Activated T-helper 17 cell treated with anti-CD3 and anti-CD28 coated beads, Interleukin-2, amount 50 U/mL, for 72 hours (primary cell): ENCODE measurements around the gene PABPN1. TPM values are rescaled to one million over a fixed set of nuclear protein-coding genes. Genes with fewer than 3 reads are reported as not detected.
"Not testable (repeated sequence)": the region's sequence is repeated elsewhere in the genome, so short reads cannot be mapped to it uniquely, and the experiment has no call there.

Experiments used
- ATAC-seq: fragments of 150-1000 bp; cut with Tn5 transposase; replicated peaks from 2 replicates; pipeline ENCODE4 v1.10.0; 2021; ENCODE audit warnings: mild to moderate bottlenecking, moderate library complexity
- H3K27ac Mint-ChIP-seq: one replicate; pipeline ENCODE4 v1.8.0; 2022; ENCODE audit warnings: mixed read lengths
- H3K27me3 Mint-ChIP-seq: one replicate; pipeline ENCODE4 v1.8.0; 2022; ENCODE audit warnings: mixed read lengths
- H3K36me3 Mint-ChIP-seq: one replicate; pipeline ENCODE4 v1.8.0; 2022; ENCODE audit warnings: low read depth, mild to moderate bottlenecking, mixed read lengths
- H3K4me1 Mint-ChIP-seq: one replicate; pipeline ENCODE4 v1.8.0; 2022; ENCODE audit warnings: mixed read lengths
- H3K4me3 Mint-ChIP-seq: one replicate; pipeline ENCODE4 v1.8.0; 2022; ENCODE audit warnings: mild to moderate bottlenecking, mixed read lengths
- H3K9me3 Mint-ChIP-seq: one replicate; pipeline ENCODE4 v1.8.0; 2022; ENCODE audit warnings: mixed read lengths
- total RNA-seq, 2 donors: library from RNA; stranded (reverse); gene quantifications; one replicate each; pipeline ENCODE4 v1.2.3, GENCODE V29; 2022

PABPN1 gene
- total RNA-seq, 2 donors from 2014 or later: 163 to 239 TPM

- ATAC-seq: no peak
- no peaks in the 10 kb centered on the region for H3K9me3 Mint-ChIP-seq
Measured at GRCh38 chr14:23310546-23310945, 10.7 kb upstream of the PABPN1 start.

GRCh38 chr14:23316300-23316699 is 5.0 kb upstream of the PABPN1 start:
- no peaks in the 10 kb centered on the region for H3K27me3 Mint-ChIP-seq
- ATAC-seq: no peak

More at GRCh38 chr14:23310546-23310945, 10.7 kb upstream of the PABPN1 start:
- no peaks in the 10 kb centered on the region for H3K36me3 Mint-ChIP-seq
- H3K27me3 Mint-ChIP-seq: peaks cover 20% of the 10 kb centered on the region
- H3K4me1 Mint-ChIP-seq: no peaks in the 10 kb centered on the region
- H3K27ac Mint-ChIP-seq: no peak overlapping the region
- no peak overlapping the region for H3K4me3 Mint-ChIP-seq

GRCh38 chr14:23319746-23320583 is 1.3 kb upstream of the PABPN1 start:
- Mint-ChIP-seq H3K4me1 (peaks cover 17% of the 10 kb centered on the region), H3K4me3 (peak overlapping the region; percentile 85), H3K9me3 (no peaks in the 10 kb centered on the region), H3K36me3 (peaks cover 32% of the 10 kb centered on the region), H3K27me3 (no peaks in the 10 kb centered on the region), H3K27ac (peak overlapping the region; percentile 91)
- no peak for ATAC-seq

More at GRCh38 chr14:23316300-23316699, 5.0 kb upstream of the PABPN1 start:
- H3K9me3 Mint-ChIP-seq: no peaks in the 10 kb centered on the region
- no peaks in the 10 kb centered on the region for H3K36me3 Mint-ChIP-seq
- peaks cover 6% of the 10 kb centered on the region for H3K4me1 Mint-ChIP-seq
- no peak overlapping the region for H3K27ac Mint-ChIP-seq
- no peak overlapping the region for H3K4me3 Mint-ChIP-seq

GRCh38 chr14:23321572-23322547 is 603 bp downstream of the PABPN1 start:
- Mint-ChIP-seq H3K9me3 (no peaks in the 10 kb centered on the region), H3K27ac (peak overlapping the region; percentile 91), H3K27me3 (no peaks in the 10 kb centered on the region), H3K4me1 (peaks cover 17% of the 10 kb centered on the region), H3K4me3 (peak overlapping the region; percentile 85), H3K36me3 (peaks cover 48% of the 10 kb centered on the region)
- peak; percentile 41 for ATAC-seq

GRCh38 chr14:23322568-23323517 is 1.6 kb downstream of the PABPN1 start:
- no peaks in the 10 kb centered on the region for H3K27me3 Mint-ChIP-seq
- ATAC-seq: no peak
- peaks cover 17% of the 10 kb centered on the region for H3K4me1 Mint-ChIP-seq
- peak overlapping the region; percentile 85 for H3K4me3 Mint-ChIP-seq
- H3K9me3 Mint-ChIP-seq: no peaks in the 10 kb centered on the region
- peak overlapping the region; percentile 84 for H3K27ac Mint-ChIP-seq
- peaks cover 48% of the 10 kb centered on the region for H3K36me3 Mint-ChIP-seq

GRCh38 chr14:23323838-23324454 is 2.7 kb downstream of the PABPN1 start:
- no peaks in the 10 kb centered on the region for H3K9me3 Mint-ChIP-seq
- peaks cover 17% of the 10 kb centered on the region for H3K4me1 Mint-ChIP-seq
- peaks cover 48% of the 10 kb centered on the region for H3K36me3 Mint-ChIP-seq
- H3K27ac Mint-ChIP-seq: no peak overlapping the region
- H3K27me3 Mint-ChIP-seq: no peaks in the 10 kb centered on the region
- H3K4me3 Mint-ChIP-seq: no peak overlapping the region
- no peak for ATAC-seq

GRCh38 chr14:23324455-23324846 is 3.2 kb downstream of the PABPN1 start:
- H3K36me3 Mint-ChIP-seq: peaks cover 48% of the 10 kb centered on the region
- H3K27ac Mint-ChIP-seq: no peak overlapping the region
- H3K4me1 Mint-ChIP-seq: peaks cover 17% of the 10 kb centered on the region
- H3K9me3 Mint-ChIP-seq: no peaks in the 10 kb centered on the region
- ATAC-seq: no peak
- no peak overlapping the region for H3K4me3 Mint-ChIP-seq
- no peaks in the 10 kb centered on the region for H3K27me3 Mint-ChIP-seq

GRCh38 chr14:23324993-23325392 is 3.7 kb downstream of the PABPN1 start:
- Mint-ChIP-seq H3K36me3 (peaks cover 48% of the 10 kb centered on the region), H3K4me1 (peaks cover 14% of the 10 kb centered on the region), H3K4me3 (no peak overlapping the region), H3K27ac (no peak overlapping the region), H3K27me3 (no peaks in the 10 kb centered on the region), H3K9me3 (no peaks in the 10 kb centered on the region)
- no peak for ATAC-seq

GRCh38 chr14:23325746-23326145 is 4.5 kb downstream of the PABPN1 start:
- not testable (repeated sequence) for H3K27me3 Mint-ChIP-seq

GRCh38 chr14:23326491-23327332 is 5.5 kb downstream of the PABPN1 start:
- H3K4me3 Mint-ChIP-seq: no peak overlapping the region
- no peaks in the 10 kb centered on the region for H3K27me3 Mint-ChIP-seq
- ATAC-seq: no peak
- no peaks in the 10 kb centered on the region for H3K9me3 Mint-ChIP-seq
- no peak overlapping the region for H3K27ac Mint-ChIP-seq
- peaks cover 48% of the 10 kb centered on the region for H3K36me3 Mint-ChIP-seq
- H3K4me1 Mint-ChIP-seq: peaks cover 10% of the 10 kb centered on the region

More at GRCh38 chr14:23325746-23326145, 4.5 kb downstream of the PABPN1 start:
- not testable (repeated sequence) for H3K4me3 Mint-ChIP-seq, H3K27ac Mint-ChIP-seq, ATAC-seq, H3K9me3 Mint-ChIP-seq
- Mint-ChIP-seq H3K36me3 (peaks cover 48% of the 10 kb centered on the region), H3K4me1 (peaks cover 10% of the 10 kb centered on the region)

GRCh38 chr14:23327947-23328744 is 6.9 kb downstream of the PABPN1 start:
- peak; percentile 89 for ATAC-seq
- no peaks in the 10 kb centered on the region for H3K27me3 Mint-ChIP-seq
- peaks cover 3% of the 10 kb centered on the region for H3K4me1 Mint-ChIP-seq
- H3K27ac Mint-ChIP-seq: no peak overlapping the region
- H3K36me3 Mint-ChIP-seq: peaks cover 34% of the 10 kb centered on the region
- no peak overlapping the region for H3K4me3 Mint-ChIP-seq
- no peaks in the 10 kb centered on the region for H3K9me3 Mint-ChIP-seq

- no peak for ATAC-seq
- no peaks in the 10 kb centered on the region for H3K4me1 Mint-ChIP-seq
- H3K27ac Mint-ChIP-seq: no peak overlapping the region
- peaks cover 8% of the 10 kb centered on the region for H3K27me3 Mint-ChIP-seq
- H3K9me3 Mint-ChIP-seq: no peaks in the 10 kb centered on the region
- no peaks in the 10 kb centered on the region for H3K36me3 Mint-ChIP-seq
- H3K4me3 Mint-ChIP-seq: no peak overlapping the region
Measured at GRCh38 chr14:23335623-23336022, 14.4 kb downstream of the PABPN1 start.
